SIG-M5 (cell line): ENCODE results near the gene CBLC.
"Not testable (repeated sequence)": the region's sequence is repeated elsewhere in the genome, so short reads cannot be mapped to it uniquely, and the experiment has no call there.

Source experiments
- DNase-seq: peaks from one replicate; lab custom pipeline; 2025; lab: John Stamatoyannopoulos, UW

The CBLC gene

DNA sequence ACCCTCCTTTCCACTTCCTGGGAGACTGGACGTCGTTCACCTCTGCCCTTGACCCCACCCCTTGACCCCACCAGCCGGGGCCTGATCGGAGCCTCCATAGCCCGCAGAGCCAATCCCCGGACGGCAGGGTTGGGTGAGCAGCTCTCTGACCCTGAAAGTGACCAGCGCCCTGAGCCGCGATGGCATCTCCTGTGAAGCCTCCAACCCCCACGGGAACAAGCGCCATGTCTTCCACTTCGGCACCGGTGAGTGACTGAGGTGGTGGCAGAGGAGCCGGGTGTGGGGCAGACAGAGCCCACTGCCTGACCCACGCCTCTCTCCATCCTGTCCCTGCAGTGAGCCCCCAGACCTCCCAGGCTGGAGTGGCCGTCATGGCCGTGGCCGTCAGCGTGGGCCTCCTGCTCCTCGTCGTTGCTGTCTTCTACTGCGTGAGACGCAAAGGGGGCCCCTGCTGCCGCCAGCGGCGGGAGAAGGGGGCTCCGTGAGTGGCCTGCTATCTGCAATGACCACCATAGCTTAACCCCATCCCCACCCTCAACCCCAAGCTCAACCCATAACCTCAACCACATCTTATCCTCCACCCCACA, 41.6 kb downstream of the CBLC start:
- no peak for DNase-seq

DNA sequence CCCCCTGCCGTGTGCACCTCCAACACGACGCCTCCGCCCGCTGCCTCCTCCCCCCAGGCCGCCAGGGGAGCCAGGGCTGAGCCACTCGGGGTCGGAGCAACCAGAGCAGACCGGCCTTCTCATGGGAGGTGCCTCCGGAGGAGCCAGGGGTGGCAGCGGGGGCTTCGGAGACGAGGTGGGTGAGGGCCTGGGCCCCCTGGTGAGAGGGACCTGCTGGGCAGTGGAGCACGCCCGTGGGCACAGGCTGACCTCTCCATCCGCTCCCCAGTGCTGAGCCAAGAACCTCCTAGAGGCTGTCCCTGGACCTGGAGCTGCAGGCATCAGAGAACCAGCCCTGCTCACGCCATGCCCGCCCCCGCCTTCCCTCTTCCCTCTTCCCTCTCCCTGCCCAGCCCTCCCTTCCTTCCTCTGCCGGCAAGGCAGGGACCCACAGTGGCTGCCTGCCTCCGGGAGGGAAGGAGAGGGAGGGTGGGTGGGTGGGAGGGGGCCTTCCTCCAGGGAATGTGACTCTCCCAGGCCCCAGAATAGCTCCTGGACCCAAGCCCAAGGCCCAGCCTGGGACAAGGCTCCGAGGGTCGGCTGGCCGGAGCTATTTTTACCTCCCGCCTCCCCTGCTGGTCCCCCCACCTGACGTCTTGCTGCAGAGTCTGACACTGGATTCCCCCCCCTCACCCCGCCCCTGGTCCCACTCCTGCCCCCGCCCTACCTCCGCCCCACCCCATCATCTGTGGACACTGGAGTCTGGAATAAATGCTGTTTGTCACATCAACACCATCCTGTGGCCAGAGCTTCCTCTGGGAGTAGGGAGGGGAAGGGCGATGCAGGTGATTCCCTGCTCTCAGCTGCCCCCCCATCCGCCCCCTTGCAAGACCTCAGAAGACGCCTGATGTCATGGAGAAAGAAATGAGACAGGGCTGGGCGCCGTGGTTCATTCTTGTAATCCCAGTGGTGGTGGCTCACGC, 43.2 kb downstream of the CBLC start:
- no peak for DNase-seq

DNA sequence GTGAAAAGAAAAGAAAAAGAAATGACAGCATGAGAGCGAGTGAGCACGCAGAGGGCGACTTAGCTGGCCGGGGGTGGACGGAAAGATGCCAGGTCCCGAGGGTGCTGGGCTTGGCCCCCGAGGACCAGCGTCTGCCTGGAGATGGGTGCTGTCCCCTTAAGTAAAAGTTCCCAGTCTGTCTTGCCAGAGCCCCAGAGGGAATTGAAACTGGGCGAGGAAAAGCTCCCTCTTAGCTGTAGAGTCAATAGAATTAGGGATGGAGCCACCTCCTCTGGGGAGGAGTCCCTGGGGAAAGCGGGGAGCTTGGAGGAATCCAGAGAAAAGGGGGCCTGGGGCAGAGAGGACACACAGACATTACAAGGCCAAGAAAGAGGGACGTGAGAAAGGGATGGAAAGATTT, 44.5 kb downstream of the CBLC start:
- DNase-seq: no peak

DNA sequence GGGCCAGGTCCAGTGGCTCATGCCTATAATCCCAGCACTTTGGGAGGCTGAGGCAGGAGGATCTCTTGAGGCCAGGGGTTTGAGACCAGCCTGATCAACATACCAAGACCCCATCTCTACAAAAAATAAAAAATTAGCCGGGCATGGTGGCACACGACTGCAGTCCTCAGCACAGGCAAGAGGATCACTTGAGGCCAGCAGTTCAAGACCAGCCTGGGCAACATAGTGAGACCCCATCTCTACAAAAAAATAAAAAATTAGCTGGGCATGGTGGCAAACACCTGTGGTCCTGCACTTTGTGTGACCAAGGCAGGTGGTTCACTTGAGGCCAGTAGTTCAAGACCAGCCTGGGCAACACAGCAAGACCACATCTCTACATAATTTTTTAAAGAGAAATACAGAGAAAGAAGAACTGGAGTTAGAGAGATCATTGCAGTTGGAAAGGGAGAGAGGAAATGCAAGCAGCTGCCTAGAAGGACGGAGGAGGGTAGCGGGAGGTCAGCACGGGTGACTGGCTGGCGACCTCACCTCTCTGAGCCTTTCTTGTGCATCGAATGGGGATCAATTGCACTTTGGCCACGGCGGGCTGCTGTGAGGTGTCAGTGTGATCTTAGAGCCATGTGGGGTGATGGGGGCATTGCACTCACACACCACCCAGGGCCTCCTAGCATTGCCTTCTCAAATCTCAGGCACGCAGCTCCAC, 45.1 kb downstream of the CBLC start:
- no peak for DNase-seq

DNA sequence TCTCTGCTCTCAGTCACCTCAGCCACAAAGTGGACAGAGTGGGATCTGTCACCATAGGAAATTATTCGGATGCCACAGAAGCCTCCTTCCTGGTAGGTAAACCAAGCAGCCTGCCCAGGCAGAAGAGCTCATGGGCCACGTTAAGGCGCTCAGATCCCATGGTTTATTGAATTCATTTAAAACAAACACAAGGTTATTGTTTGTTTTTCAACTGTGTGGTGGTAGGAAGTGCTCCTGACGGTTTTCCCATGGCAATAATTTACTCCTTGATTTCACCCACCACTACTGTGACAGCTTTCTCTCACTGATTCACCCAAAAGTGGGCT, 45.6 kb downstream of the CBLC start:
- no peak for DNase-seq

DNA sequence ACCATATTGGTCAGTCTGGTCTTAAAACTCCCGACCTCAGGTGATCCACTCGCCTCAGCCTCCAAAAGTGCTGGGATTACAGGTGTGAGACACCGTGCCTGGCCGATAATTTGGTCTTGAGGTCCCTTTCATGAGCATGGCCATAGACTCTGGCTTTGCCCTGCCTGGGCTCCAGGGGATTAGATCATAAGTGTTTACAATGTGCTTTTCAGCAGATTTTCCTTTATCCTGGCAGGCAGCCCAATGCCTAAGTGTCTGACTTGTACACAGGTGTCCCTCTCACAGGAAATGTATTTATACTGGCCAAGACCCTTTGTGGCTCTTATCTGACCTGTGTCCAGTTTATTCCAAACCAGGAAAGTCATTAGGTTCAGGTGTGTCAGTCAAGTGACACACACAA, 47.1 kb downstream of the CBLC start:
- DNase-seq: no peak

DNA sequence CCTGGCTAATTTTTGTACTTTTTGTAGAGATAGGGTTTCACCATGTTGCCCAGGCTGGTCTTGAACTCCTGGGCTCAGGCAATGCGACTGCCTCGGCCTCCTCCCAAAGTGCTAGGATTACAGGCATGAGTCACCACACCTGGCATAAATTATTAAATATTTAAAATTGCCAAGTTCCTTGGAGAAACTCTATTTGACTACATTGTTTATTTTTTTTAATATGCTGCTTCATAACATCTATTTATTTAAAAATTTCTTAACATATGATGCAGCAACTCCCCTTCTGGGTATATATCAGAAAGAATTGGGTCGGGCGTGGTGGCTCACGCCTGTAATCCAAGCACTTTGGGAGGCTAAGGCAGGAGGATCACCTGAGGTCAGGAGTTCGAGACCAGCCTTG, 55.2 kb downstream of the CBLC start:
- not testable (repeated sequence) for DNase-seq

DNA sequence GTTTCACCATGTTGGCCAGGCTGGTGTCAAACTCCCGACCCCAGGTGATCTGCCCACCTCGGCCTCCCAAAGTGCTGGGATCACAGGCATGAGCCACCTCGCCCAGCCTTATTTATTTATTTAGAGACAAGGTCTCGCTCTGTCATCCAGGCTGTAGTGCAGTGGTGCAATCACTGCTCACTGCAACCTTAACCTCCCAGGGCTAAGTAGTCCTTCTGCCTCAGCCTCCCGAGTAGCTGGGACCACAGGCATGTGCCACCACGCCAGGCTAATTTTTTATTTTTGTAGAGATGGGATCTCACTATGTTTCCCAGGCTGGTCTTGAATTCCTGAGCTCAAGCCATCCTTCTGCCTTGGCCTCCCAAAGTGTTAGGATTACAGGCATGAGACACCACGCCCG, 56.7 kb downstream of the CBLC start:
- not testable (repeated sequence) for DNase-seq

DNA sequence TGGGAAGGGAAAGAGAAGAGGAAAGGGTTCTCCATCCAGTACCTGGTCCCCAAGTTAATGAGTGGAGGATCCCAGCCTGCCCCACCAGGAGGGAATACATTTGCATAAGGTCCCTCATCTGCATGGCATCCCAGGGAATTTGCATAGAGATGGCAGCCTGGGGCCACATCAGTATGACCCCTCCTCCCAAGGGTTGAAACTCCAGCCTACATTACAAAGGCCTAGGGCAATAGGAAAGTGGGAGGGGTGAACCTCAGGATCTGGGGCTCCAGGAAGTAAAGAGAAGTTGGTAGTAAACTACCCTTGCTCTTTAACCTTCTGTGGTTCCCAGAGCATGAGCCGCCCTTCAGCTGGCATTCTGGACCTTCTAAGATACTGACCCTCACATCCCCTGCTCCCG, 61.6 kb downstream of the CBLC start:
- DNase-seq: no peak

DNA sequence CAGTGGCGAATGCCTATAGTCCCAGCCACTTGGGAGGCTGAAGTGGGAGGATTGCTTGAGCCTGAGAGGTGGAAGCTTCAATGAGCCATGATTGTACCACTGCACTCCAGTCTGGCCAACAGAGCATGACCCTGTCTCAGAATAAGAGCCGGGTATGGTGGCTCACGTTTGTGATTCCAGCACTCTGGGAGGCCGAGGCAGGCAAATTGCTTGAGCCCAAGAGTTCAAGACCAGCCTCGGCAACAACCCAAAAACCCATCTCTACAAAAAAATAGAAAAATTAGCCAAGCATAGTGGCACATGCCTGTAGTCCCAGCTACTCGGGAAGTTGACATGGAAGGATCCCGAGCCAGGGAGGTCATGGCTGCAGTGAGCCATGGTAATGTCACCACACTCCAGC, 63.1 kb downstream of the CBLC start:
- no peak for DNase-seq

DNA sequence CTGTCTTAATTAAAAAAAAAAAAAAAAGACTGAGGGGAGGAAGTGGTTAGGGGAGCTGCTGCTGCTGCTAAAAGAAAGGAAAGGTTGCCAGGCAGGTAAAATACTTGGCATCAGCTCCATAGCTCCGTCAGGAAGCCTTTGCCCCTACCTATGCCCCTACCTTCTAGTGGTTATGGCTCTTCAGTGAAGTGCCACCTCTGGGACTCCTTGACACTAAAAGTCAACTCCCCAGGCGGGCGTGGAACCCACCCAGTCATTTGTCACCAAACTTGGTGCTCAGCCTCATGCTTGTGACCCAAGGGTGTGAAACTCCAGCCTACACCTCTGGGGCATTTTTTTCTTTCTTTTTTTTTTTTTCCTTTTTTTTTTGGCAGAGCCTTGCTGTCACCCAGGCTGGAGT, 63.5 kb downstream of the CBLC start:
- no peak for DNase-seq

DNA sequence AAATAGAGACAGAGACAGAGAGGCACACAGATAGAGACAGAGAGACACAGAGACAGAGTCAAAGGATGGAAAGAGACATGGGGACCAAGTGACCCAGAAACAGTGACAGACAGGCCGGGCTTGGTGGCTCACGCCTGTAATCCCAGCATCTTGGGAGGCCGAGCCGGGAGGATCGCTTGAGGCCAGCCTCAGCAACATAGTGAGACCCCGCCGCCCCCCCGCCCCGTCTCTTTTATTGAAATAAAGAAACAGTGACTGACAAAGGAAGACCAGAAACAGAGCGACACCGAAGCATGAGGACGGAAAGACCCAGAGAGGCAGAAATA, 67.6 kb downstream of the CBLC start:
- DNase-seq: no peak

DNA sequence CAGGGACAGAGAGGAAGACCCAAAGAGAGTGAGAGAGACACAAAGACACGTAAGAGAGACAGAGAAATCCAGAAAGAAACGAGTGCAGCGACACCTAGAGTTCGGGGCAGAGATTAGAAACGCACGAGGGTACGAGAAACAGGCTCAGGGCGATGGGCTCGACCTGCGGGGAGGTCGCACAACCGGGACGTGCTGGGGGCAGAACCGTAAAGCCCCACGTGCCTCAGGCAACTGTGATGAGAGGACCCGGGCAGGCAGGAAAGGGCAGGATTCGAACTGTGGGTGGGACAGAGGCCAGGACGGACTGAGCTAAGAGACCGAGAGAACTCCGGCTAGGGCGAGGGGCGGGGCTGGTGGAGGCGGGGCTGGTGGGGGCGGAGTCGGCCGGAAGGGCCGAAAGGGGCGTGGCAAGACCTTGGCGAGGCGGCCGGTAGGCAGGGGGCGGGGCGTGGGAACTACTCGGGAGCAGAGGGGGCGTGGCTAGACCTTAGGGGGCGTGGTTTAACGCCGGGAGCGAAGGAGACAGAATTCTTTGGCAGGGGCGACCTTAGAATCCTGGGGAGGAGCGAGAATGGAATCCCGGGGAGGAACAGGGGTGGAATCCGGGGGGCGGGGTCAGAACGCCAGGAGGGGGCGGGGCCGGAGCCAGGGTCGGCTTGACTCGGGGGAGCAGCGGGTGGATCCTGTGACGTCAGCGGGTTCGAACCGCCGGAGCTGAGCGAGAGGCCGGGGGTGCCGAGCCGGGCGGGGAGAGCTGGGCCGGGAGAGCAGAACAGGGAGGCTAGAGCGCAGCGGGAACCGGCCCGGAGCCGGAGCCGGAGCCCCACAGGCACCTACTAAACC, 68.1 kb downstream of the CBLC start, which contains the start of gene NECTIN2:
NECTIN2 (plus strand) TSS at position 686 of the 843 bp plus-strand sequence. CDS start 229 bp downstream, outside the sequence.
- DNase-seq: peak; percentile 38

DNA sequence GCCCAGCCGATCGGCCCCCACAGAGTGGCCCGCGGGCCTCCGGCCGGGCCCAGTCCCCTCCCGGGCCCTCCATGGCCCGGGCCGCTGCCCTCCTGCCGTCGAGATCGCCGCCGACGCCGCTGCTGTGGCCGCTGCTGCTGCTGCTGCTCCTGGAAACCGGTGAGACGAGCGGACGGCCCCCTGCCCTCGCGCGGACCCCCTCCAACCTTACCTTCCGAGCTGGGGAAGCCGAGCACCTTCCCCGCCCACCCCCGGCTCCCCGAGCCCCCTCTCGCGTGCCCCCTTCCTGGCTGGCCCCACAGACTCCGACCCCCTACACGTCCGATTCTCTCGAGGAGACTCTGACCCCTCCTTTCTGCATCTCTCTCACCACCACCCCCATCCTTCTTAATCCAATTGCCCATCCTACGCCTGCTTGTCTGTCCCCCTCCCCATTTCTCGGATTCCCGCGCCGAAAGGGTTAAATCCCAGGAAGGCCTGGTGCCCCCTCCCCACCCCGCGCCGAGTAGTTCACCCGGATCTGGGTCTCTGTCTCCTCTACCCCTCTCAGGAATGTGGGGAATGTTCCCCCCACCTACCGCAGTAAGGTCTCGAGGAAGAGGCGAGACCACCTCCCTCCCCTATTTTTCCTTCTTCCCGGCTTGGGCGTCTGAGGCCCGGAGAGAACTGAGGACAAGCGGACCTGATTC, 68.9 kb downstream of the CBLC start:
- DNase-seq: no peak

DNA sequence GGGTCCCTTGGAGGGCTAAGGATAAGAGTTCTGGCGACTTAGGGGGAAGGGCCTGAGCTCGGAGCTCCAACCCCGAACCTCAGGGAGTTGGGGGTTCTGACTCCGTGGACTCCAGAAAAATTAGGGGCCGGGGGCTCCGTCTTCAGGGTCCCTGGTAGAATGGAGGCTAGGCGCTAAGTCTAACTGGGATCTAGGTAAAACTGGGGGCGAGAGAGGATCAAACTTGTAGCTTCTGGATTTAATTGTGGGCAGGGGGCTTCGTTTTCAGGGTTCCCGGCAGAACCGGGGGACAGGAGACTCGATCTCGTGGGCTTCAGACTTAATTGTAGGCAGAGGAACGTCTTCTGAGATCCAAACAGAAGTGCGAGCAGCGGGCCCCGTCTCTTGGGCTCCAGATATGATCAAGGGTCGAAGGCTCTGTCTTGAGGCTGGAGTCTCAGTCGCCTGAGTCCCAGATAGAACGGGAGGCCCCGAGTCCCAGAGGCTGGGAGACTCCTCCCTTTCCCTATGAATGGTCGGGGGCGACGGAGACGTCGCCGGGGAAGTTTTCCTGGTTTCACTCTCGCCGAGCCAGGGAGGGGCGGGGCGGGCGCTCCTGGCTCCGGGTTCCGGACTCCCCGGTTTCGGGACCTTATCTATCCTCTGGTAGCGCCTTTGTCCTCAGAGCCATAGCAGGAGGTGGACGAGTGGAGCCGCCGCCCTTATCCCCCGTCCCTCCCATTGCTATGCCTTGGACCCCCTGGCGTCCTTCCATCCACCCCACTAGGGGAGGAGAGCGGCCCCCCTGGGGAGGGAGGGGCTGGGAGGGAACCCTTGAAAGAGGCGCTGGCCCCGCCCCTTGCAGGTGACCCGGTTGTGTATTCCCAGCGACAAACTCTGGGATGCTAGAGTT, 69.7 kb downstream of the CBLC start:
- DNase-seq: no peak

DNA sequence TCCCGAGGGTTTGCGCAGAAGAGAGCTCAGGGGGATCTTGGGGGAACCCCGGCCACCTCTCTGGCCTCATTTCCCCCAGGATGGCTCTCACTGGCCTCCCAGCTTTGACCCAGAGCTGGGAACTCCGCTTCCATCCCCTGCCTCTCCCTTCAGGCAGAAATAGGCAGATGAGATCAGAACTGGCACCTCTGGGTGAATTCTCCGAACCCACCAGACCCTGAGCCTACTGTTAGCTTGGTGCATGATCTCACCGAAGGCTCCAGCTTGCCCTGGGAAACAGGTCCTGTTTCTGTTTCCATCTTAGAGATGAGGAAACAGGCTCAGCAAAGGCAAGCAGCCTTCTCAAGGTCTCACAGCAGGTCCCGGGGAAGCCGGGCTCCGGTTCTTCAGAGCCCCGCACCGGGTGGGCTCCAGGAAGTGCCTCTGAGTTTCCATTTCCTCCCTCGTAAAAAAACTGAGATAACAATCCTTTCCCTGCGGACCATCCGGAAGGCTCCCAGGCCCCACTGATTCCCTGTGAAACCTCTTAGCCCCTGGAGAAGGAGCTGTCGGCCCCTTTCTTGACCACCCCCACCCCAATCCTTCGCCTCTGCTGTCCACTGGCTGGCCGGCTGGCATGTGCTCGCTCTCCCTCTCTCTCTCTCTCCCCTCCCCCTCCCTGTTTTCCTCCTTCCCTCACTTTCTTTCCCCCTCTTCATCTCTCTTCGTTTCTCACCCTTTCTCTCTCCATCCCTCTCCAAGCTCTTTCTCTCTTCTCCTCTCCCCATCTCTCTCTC, 70.5 kb downstream of the CBLC start:
- no peak for DNase-seq

DNA sequence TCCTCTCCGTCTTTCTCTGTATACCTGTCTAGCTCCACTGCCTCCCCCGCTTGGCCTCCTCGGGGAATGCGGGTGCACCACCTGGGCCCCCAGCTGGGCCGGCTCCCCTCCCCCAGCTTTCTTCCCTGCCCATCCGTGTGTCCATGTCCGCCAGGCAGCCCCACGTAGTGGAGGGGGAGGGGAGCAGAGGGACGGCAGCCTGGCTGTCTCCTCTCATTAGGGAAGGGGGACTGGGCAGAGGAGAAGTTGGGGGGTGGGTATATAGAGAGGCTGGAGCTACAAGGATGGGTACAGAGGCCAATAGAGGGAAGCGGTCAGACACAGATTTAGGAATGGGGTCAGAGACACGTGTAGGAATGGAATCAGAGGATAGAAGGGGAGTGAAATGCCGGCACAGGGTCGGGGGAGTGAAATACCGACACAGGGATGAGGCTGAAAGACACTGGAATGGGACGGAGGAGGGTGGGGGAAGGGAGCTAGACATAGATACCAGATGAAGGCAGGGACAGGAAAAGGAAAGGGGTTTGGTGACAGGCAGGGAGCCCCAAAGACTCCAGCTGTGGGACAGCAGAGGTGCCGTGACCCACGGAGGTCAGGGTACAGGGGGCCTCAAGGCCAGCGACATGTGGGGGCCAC, 71.2 kb downstream of the CBLC start:
- DNase-seq: no peak
